Tibial artery (tissue), 4 donors: Measurements from ENCODE around the gene RERE.
A peak's percentile ranks its signal among the peaks of the same experiment; 100 is the strongest.
"Not testable (repeated sequence)": the region's sequence is repeated elsewhere in the genome, so short reads cannot be mapped to it uniquely, and the experiment has no call there.

Source experiments
- DNase-seq, 2 donors: peaks; one replicate each; pipeline ENCODE4 v3.0.0-alpha.2; 2019
- H3K27ac ChIP-seq, 2 donors: fragments of 200-600 bp; sonication (generic) in 1 of 2; 1 replicate in 1 of 2; 2 replicates in 1 of 2; pipeline ENCODE4 v1.5.1; 2018 to 2019; ENCODE audit warnings: mild to moderate bottlenecking in 1 of 2
- H3K27me3 ChIP-seq, 2 donors: fragments of 200-600 bp; sonication (generic) in 1 of 2; one replicate each; pipeline versions ENCODE4 v1.5.1 to v1.6.0; 2016 to 2019
- H3K36me3 ChIP-seq, 3 donors: fragments of 200-600 bp; sonication (generic) in 2 of 3; one replicate each; pipeline ENCODE4 v1.5.1; 2016 to 2019; ENCODE audit warnings: mild to moderate bottlenecking in 2 of 3
- H3K4me1 ChIP-seq, 4 donors: fragments of 200-600 bp; sonication (generic) in 2 of 4; 1 replicate in 3 of 4; 2 replicates in 1 of 4; pipeline ENCODE4 v1.5.1; 2016 to 2019
- H3K4me3 ChIP-seq, 2 donors: fragments of 200-600 bp; sonication (generic) in 1 of 2; 1 replicate in 1 of 2; 2 replicates in 1 of 2; pipeline ENCODE4 v1.5.1; 2018 to 2019; ENCODE audit warnings: mild to moderate bottlenecking in 2 of 2
- H3K9me3 ChIP-seq, 3 donors: fragments of 200-600 bp; sonication (generic) in 1 of 3; one replicate each; pipeline ENCODE4 v1.5.1; 2016 to 2019
- intact Hi-C: fragments of 100-400 bp; cut with DNase I; formaldehyde crosslinking; loops from one replicate; pipeline ENCODE4 v1.15.0; 2023; ENCODE audit warnings: low total_unique reads
- TF ChIP-seq, protein P1 (sequence below), 2 experiments: fragments of 200-600 bp in 1 of 2; fragments of 450-650 bp in 1 of 2; IDR thresholded peaks; one replicate each; pipeline ENCODE4 v1.5.1; 2017 to 2019; ENCODE audit warnings: antibody characterized with exemption in 2 of 2, mild to moderate bottlenecking in 1 of 2, moderate library complexity in 1 of 2

RERE gene

DNA sequence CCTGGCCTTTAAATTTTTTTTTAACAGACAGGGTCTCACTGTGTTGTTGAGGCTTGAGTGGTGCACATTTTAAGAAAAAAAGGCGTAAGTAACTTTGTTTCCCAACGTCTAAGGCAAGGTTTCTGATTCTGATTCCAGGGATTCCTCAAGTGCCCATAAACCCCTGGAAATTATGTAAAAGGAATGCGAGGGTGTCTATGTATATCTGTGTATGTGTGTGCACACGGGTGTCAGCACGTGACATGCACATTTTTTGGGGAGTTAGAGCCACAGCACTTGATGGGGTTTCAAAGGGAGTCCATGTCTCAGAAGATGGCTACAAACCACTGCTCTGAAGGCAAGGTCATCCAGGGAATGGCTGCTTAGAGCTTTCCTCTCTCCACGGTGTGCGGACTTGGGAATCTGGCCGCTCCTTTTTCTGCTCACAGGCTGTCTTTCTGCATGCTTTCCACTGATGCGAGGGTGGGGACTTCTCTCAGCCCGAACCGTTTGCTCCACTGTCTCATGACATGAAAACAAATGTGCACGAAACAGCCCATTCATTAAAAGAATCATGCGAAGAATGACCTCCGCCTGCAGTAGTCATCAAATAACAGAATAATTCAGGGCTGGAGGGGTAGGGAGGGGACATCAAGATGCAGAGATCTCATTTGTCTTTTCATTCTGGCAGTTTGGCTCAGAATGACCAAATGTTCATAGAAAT lies 18.7 kb upstream of the RERE start:
- no peaks in the 10 kb centered on the region for H3K27me3 ChIP-seq
- H3K27ac ChIP-seq: no peak overlapping the region
- TF ChIP-seq, protein P1, sequence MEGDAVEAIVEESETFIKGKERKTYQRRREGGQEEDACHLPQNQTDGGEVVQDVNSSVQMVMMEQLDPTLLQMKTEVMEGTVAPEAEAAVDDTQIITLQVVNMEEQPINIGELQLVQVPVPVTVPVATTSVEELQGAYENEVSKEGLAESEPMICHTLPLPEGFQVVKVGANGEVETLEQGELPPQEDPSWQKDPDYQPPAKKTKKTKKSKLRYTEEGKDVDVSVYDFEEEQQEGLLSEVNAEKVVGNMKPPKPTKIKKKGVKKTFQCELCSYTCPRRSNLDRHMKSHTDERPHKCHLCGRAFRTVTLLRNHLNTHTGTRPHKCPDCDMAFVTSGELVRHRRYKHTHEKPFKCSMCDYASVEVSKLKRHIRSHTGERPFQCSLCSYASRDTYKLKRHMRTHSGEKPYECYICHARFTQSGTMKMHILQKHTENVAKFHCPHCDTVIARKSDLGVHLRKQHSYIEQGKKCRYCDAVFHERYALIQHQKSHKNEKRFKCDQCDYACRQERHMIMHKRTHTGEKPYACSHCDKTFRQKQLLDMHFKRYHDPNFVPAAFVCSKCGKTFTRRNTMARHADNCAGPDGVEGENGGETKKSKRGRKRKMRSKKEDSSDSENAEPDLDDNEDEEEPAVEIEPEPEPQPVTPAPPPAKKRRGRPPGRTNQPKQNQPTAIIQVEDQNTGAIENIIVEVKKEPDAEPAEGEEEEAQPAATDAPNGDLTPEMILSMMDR (IDR thresholded peaks at IDR 0.05): no peak
- no peaks in the 10 kb centered on the region for H3K36me3 ChIP-seq
- H3K9me3 ChIP-seq: no peaks in the 10 kb centered on the region
- no peak for DNase-seq
- no peak overlapping the region for H3K4me3 ChIP-seq
- H3K4me1 ChIP-seq: no peaks in the 10 kb centered on the region
- intact Hi-C loops: no loop called here

DNA sequence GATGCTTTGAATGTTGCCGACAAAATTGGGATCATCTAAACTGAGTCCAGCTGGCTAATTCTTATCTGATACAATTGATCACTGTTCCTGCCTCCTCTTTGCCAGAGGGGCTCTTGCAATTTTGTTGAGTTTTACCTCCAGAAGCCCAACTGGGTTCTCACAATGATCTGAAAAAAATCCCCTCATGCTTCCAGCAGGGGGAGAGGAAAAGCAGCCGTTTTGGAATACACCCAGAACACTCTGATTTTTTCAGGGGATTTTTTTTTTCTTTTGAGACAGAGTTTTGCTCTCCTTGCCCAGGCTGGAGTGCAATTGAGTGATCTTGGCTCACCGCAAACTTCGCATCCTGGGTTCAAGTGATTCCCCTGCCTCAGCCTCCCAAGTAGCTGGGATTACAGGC lies 13.9 kb upstream of the RERE start:
- no peak overlapping the region for H3K4me3 ChIP-seq
- H3K9me3 ChIP-seq: no peaks in the 10 kb centered on the region
- TF ChIP-seq, protein P1 (IDR thresholded peaks at IDR 0.05): no peak
- intact Hi-C loops: no loop called here
- H3K27me3 ChIP-seq: no peaks in the 10 kb centered on the region
- no peaks in the 10 kb centered on the region for H3K36me3 ChIP-seq
- no peak for DNase-seq
- H3K4me1 ChIP-seq: no peaks in the 10 kb centered on the region
- no peak overlapping the region for H3K27ac ChIP-seq

DNA sequence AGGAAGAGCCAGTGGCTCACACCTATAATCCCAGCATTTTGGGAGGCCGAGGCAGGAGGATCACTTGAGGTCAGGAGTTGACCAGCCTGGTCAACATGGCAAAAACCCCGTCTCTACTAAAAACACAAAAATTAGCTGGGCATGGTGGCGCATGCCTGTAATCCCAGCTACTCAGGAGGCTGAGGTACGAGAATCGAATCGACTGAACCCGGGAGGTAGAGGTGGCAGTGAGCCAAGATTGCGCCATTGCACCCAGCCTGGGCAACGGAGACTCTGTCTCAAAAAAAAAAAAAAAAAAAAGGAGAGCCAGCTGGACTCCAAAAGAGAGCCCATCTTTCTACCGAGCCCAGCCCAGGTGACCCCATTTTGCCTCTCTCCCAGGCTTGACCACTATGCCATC lies 13.3 kb upstream of the RERE start:
- H3K4me1 ChIP-seq, H3K4me3 ChIP-seq, H3K36me3 ChIP-seq, H3K27ac ChIP-seq, H3K9me3 ChIP-seq, intact Hi-C loops, H3K27me3 ChIP-seq: not testable (repeated sequence)
- peak in 1 of 2 donors; percentile 34 for DNase-seq

DNA sequence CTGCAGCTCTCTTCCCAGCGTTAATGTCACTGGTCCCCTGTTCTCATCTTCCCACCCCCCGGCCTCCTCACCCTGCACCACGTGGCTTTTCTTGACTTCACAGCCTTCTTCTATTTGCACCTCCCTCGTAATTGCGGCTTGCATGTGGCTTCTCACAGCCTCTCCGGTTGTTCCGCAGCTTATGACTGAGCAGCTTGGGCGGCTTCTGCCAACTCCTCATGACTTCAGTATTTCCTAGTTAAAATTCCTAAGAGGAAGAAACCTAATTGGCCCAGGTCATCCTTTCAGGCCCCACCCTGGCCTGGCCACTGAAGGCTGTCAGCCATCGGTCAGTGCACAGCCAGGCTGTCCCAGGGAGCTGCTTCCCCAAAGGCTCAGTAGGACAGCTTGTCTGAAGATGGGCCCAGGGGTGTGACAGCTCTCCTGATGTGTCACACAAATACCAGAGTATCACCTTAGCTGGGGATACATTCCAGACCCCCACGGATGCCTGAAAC lies 8.6 kb upstream of the RERE start:
- Histone ChIP-seq H3K4me3 (no peak overlapping the region), H3K9me3 (no peaks in the 10 kb centered on the region), H3K4me1 (peaks cover 0 to 4% (median 0%) of the 10 kb centered on the region in 4 donors), H3K27me3 (no peaks in the 10 kb centered on the region), H3K27ac (no peak overlapping the region), H3K36me3 (no peaks in the 10 kb centered on the region)
- DNase-seq: peak; percentile 26 to 62
- TF ChIP-seq, protein P1 (IDR thresholded peaks at IDR 0.05): no peak
- intact Hi-C loops: no loop called here

DNA sequence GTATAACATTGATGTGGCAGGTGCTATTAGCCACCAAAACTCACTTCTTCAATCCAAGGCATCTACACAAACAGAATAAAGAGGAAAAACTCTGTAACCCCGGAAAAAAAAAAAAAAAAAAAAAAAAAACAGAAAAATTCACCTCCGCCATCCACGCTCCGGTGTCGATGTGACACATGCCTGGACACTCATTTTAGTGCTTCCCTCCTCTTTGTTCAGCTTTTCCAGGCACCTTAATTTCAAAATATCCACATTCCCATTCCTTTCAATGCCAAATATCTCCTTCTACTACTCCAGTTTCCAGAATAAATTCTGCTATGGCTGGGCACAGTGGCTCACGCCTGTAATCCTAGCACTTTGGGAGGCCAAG lies 5.8 kb upstream of the RERE start:
- H3K9me3 ChIP-seq: no peaks in the 10 kb centered on the region
- intact Hi-C loops: no loop called here
- H3K27me3 ChIP-seq: no peaks in the 10 kb centered on the region
- DNase-seq: no peak
- H3K36me3 ChIP-seq: no peaks in the 10 kb centered on the region
- peaks cover 0 to 8% (median 0%) of the 10 kb centered on the region in 4 donors for H3K4me1 ChIP-seq
- TF ChIP-seq, protein P1 (IDR thresholded peaks at IDR 0.05): no peak
- H3K4me3 ChIP-seq: no peak overlapping the region
- H3K27ac ChIP-seq: no peak overlapping the region

DNA sequence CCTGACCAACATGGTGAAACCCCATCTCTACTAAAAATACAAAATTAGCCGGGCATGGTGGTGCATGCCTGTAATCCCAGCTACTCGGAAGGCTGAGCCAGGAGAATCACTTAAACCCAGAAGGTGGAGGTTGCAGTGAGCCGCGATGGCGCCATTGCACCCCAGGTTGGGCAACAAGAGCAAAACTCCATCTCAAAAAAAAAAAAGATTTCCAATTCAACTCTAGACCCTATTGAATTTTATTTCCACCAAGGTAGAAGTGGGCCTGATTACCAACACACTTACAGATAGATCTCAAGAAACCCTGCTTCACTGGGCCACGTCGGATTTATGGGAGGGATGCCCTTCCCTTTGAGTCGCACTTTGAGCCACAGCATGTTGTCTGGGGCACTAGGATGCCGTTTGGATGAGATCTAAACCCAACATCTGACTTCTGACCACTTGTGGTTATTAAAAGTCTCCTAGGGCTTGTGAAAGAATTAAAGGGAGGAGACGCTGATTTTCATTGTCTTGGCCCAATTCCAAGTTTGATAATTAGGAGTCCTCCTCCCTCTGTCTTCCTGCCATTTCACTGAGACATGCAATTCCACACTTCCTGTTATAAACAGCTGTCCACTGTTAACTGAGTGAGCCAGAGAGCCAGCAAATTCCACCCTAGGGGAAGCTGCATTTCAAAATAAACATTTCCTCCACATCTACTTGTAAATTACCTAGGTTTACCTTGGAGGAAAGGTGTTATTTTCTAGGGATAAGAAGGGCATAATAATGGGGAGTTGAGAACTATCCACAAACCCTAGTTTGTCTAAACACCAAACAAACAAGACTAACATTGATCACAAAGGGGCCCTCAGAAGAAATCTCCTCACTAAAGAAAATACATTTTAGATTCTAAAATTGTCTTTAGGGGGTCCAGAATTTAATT lies 5.2 kb upstream of the RERE start:
- intact Hi-C loops: no loop called here
- TF ChIP-seq, protein P1 (IDR thresholded peaks at IDR 0.05): no peak
- Histone ChIP-seq H3K36me3 (no peaks in the 10 kb centered on the region), H3K4me3 (no peak overlapping the region), H3K4me1 (peaks cover 0 to 10% (median 0%) of the 10 kb centered on the region in 4 donors), H3K27ac (no peak overlapping the region), H3K27me3 (no peaks in the 10 kb centered on the region), H3K9me3 (no peaks in the 10 kb centered on the region)
- DNase-seq: peak; percentile 30 to 52
